ENCODE results near the gene KIF13A. TPM values are rescaled to one million over a fixed set of nuclear protein-coding genes. Genes with fewer than 3 reads are reported as not detected.

The KIF13A gene
- total and polyA plus RNA-seq, 9 of the 15 experiments (the other 6 are each of a cell fraction or from before 2014, with no cell fraction given), result 3.6 to 44.3 (median 29.7) TPM

DNA sequence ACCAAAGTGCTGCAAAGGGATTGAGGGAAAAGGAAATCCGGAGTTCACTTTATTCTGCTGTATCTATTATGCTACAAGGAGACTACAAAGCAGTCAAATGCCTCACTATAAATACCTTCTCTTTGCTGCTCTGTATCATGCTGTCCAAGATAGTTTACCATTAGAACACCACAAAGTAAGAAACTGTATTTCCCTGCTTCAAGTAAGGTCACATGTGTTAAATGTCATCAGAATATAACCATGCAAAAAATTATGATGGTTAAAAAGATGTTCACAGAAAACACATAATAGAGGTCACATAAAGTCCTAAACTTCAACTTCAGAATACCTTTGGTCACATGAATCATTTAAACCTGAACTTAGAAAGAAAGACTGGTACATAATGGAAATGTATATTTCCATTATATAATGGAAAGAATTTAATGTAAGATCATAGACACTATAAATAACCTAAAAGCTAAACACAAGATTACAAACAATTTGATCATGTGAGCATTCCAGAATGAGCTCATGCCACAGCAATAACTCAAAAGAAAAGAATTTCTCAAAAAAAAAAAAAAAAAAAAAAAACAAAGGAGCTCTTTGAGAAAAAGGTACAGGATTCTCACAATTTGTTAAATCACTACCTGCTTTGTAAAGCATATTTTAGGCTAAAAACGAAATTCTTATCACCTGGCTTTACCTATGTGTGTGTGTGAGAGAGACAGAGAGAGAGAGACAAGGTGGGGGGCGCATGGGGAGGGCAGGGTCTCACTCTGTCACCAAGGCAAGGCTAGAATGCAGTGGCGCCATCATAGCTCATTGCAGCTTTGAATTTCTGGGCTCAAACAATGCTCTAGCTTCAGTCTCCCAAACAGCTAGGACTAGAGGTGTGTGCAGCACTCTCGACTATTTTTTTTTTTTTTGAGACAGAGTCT lies 58.7 kb downstream of the KIF13A start:
- H3K4me1 ChIP-seq (replicated peaks in 1 of 2; ENCODE audit: control insufficient read depth in 2 of 2, insufficient read depth in 2 of 2, low read length in 2 of 2), result peaks cover 19 to 67% of the 10 kb centered on the region in 2 experiments
- peak overlapping the region in 1 of 2 experiments; percentile 74; a peak in 1 of 4 replicates for H3K9ac ChIP-seq (ENCODE audit: insufficient read depth in 1 of 2, low read depth in 2 of 2, low read length in 2 of 2)
- POLR2A ChIA-PET, result interaction anchor here (1.3 to 1.8 kb wide), 3 partner anchors 9 to 12 kb away, joined by 3 to 7 read pairs (median 4); no protein-coding TSS in a partner anchor

DNA sequence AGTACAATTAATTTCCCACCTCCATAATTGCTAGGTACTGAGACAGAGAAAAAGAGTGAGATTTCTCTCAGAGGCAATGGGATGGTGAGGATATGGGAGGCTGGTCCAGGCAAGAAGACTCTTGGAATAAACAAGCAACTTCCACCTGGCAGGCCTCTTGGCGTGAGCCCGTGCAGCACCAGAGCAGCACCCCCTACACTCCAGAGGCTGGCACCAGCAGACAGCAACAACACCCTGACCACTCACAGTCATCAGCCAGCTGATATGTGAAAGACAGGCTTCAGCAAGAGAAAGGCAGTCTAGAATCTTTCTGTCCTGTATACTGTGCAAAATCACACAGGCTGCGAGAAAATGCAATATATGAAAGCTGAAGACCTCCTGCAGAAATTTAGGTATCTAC lies 59.7 kb downstream of the KIF13A start:
- in situ Hi-C loops (cut with MboI), result no loop called here
- FAIRE-seq, result no peak
- DNase-seq (ENCODE audit: extremely low read depth in 1 of 4, low spot score in 3 of 4), result no peak
- Histone ChIP-seq H4K20me1 (replicated peaks; ENCODE audit: control insufficient read depth, insufficient read depth, low read length) (no peaks in the 10 kb centered on the region), H3K4me2 (ENCODE audit: insufficient read depth, low read length) (no peak overlapping the region), H3K27ac (ENCODE audit: extremely low read depth, low read depth, low read length) (no peak overlapping the region), H3K9ac (ENCODE audit: insufficient read depth in 1 of 2, low read depth in 2 of 2, low read length in 2 of 2) (peak overlapping the region in 1 of 2 experiments; percentile 34; a peak in 1 of 4 replicates), H3K9me1 (ENCODE audit: control insufficient read depth, insufficient read depth, low read length) (no peaks in the 10 kb centered on the region), H3K4me3 (no peak overlapping the region), H3K79me2 (ENCODE audit: control insufficient read depth, insufficient read depth, low read length) (peaks cover 92% of the 10 kb centered on the region), H3K4me1 (replicated peaks in 1 of 2; ENCODE audit: control insufficient read depth in 2 of 2, insufficient read depth in 2 of 2, low read length in 2 of 2) (peaks cover 15 to 65% of the 10 kb centered on the region in 2 experiments), H2AFZ (ENCODE audit: low read depth, low read length) (no peak overlapping the region), H3K36me3 (ENCODE audit: control insufficient read depth, insufficient read depth, low read length) (no peaks in the 10 kb centered on the region; the same call in 1 of the 3 replicates), H3K27me3 (ENCODE audit: control insufficient read depth in 2 of 2, insufficient read depth in 2 of 2, low read length in 2 of 2) (no peaks in the 10 kb centered on the region), H3K9me3 (replicated peaks; ENCODE audit: control insufficient read depth, insufficient read depth, low read depth, low read length) (no peaks in the 10 kb centered on the region)
- 85% methylated on average over 3 of the region's 3 CpGs for WGBS (ENCODE audit: insufficient coverage, low coverage, missing lambda C conversion rate)
- BruUV-seq (replicated peaks), result no TSS peak
- ATAC-seq, result no peak
- ChIA-PET POLR2A (interaction anchor here (1.6 kb wide), 1 partner anchor 13 kb away, joined by 3 read pairs; no protein-coding TSS in a partner anchor), CTCF (ENCODE audit: low intra/inter-chr PET ratio) (no interaction called here)
- intact Hi-C loops (cut with micrococcal nuclease), result no loop called here
- no peak for TF ChIP-seq CEBPB (tag; IDR thresholded peaks at IDR 0.05)
- TF ChIP-seq MBD2 (IDR thresholded peaks at IDR 0.05; ENCODE audit: borderline replicate concordance, low read depth), result no peak
- no peak for TF ChIP-seq TOE1 (IDR thresholded peaks at IDR 0.05; ENCODE audit: borderline replicate concordance)
- no peak for TF ChIP-seq TOE1 (CRISPR knock-in tag; IDR thresholded peaks at IDR 0.05; ENCODE audit: borderline replicate concordance, low read depth)
- no peak for TF ChIP-seq DMBX1 (CRISPR knock-in tag; IDR thresholded peaks at IDR 0.05; ENCODE audit: borderline replicate concordance)
- no peak for TF ChIP-seq JUN (IDR thresholded peaks at IDR 0.05; ENCODE audit: borderline replicate concordance, low read depth, low read length)
- TF ChIP-seq JUN (CRISPR knock-in tag; IDR thresholded peaks at IDR 0.05; ENCODE audit: borderline replicate concordance), result no peak
- no peak for TF ChIP-seq CBFA2T3 (IDR thresholded peaks at IDR 0.05)
- TF ChIP-seq, protein P1, sequence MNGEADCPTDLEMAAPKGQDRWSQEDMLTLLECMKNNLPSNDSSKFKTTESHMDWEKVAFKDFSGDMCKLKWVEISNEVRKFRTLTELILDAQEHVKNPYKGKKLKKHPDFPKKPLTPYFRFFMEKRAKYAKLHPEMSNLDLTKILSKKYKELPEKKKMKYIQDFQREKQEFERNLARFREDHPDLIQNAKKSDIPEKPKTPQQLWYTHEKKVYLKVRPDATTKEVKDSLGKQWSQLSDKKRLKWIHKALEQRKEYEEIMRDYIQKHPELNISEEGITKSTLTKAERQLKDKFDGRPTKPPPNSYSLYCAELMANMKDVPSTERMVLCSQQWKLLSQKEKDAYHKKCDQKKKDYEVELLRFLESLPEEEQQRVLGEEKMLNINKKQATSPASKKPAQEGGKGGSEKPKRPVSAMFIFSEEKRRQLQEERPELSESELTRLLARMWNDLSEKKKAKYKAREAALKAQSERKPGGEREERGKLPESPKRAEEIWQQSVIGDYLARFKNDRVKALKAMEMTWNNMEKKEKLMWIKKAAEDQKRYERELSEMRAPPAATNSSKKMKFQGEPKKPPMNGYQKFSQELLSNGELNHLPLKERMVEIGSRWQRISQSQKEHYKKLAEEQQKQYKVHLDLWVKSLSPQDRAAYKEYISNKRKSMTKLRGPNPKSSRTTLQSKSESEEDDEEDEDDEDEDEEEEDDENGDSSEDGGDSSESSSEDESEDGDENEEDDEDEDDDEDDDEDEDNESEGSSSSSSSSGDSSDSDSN (IDR thresholded peaks at IDR 0.05; ENCODE audit: borderline replicate concordance in 1 of 2, low read depth in 2 of 2, low read length in 2 of 2), result no peak
- no peak for TF ChIP-seq FOSL1 (tag; conservative IDR thresholded peaks at IDR 0.05)
- no peak for TF ChIP-seq CREM (IDR thresholded peaks at IDR 0.05; ENCODE audit: low read depth)

More for the DNA sequence above, 58.7 kb downstream of the KIF13A start:
- no peak; the same call in 2 of the 3 replicates for ATAC-seq
- no peak overlapping the region for H3K4me2 ChIP-seq (ENCODE audit: insufficient read depth, low read length)
- no peak overlapping the region for H2AFZ ChIP-seq (ENCODE audit: low read depth, low read length)
- H3K4me3 ChIP-seq, result no peak overlapping the region
- in situ Hi-C loops (cut with MboI) (no loop called here), intact Hi-C loops (cut with micrococcal nuclease) (no loop called here)
- H3K27ac ChIP-seq (ENCODE audit: extremely low read depth, low read depth, low read length), result peak overlapping the region; percentile 28; the same call in 2 of the 3 replicates
- no peaks in the 10 kb centered on the region for H3K9me1 ChIP-seq (ENCODE audit: control insufficient read depth, insufficient read depth, low read length)
- 65% methylated on average over 5 of the region's 5 CpGs for WGBS (ENCODE audit: insufficient coverage, low coverage, missing lambda C conversion rate)
- no peaks in the 10 kb centered on the region for H3K9me3 ChIP-seq (replicated peaks; ENCODE audit: control insufficient read depth, insufficient read depth, low read depth, low read length)
- FAIRE-seq, result no peak
- H3K27me3 ChIP-seq (ENCODE audit: control insufficient read depth in 2 of 2, insufficient read depth in 2 of 2, low read length in 2 of 2), result no peaks in the 10 kb centered on the region
- no peaks in the 10 kb centered on the region; the same call in 1 of the 3 replicates for H3K36me3 ChIP-seq (ENCODE audit: control insufficient read depth, insufficient read depth, low read length)
- no peaks in the 10 kb centered on the region for H4K20me1 ChIP-seq (replicated peaks; ENCODE audit: control insufficient read depth, insufficient read depth, low read length)
- CTCF ChIA-PET (ENCODE audit: low intra/inter-chr PET ratio), result no interaction called here
- DNase-seq (ENCODE audit: extremely low read depth in 1 of 4, low spot score in 3 of 4), result no peak
- H3K79me2 ChIP-seq (ENCODE audit: control insufficient read depth, insufficient read depth, low read length), result peaks cover 92% of the 10 kb centered on the region
- no TSS peak for BruUV-seq (replicated peaks)
- TF ChIP-seq TBL1XR1 (IDR thresholded peaks at IDR 0.05; ENCODE audit: low read length in 2 of 2) (no peak), ZBTB7A (IDR thresholded peaks at IDR 0.05; ENCODE audit: borderline replicate concordance, control insufficient read depth, low read depth, low read length) (peak; percentile 33; the same call in 1 of the 2 replicates), ZEB2 (IDR thresholded peaks at IDR 0.05) (0 out of 2 replicates have a peak, but pooled peaks have one; percentile 28)
